HTERT RPE-1 (cell line): Measurements from ENCODE around the gene OCEL1.
"Not testable (repeated sequence)": the region's sequence is repeated elsewhere in the genome, so short reads cannot be mapped to it uniquely, and the experiment has no call there.

Experiments used
- in situ Hi-C: fragments of 300-500 bp; cut with MboI; formaldehyde crosslinking; loops from 4 replicates; pipeline ENCODE4 v1.14.3; 2020; ENCODE audit warnings: low sequenced_read_pairs

The OCEL1 gene

GRCh38 chr19:17226002-17226933 is at the start of gene OCEL1:
OCEL1 (plus strand) TSS chr19:17226226; CDS start chr19:17226248, 22 bp downstream.
- in situ Hi-C loops = no loop called here

GRCh38 chr19:17178291-17178690 is 47.7 kb upstream of the OCEL1 start:
- in situ Hi-C loops = no loop called here

DNA sequence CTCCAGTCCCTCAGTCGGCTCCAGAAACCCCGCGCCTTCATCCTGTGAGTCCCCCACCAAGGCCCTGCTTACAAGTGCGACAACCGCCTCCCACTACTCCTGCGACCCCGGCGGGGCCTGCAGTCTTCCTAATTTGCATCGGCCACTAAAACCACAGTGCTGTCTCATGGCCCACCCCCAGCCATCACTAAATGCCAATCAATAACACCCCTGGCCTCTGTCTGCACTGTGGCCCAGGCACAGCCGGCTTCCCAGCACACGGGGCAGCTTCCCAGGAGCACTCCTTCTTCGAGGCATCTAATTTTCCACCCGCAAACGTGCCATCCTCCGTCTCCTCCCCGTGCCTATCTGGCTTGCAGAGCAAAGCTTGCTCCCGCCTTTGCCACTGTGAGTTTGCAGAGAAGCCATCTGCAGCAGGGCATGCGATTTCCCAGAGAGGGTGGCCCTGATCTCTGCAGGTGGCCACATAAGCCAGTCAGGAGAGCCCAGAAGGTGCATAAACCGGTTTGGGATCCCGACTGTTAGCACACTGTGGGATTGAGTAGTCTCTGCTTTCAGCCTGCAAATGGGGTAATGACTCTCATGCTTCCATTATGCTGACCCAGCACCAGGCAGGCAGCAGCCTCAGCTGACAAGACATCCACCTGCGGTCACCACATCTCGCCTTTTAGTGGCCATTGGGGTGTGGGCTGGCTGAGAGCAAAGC is 44.9 kb upstream of the OCEL1 start:
- in situ Hi-C loops = no loop called here

GRCh38 chr19:17183271-17183761 is 42.7 kb upstream of the OCEL1 start:
- in situ Hi-C loops = no loop called here

- in situ Hi-C loops = no loop called here
Observed at GRCh38 chr19:17183858-17184321, 42.1 kb upstream of the OCEL1 start.

DNA sequence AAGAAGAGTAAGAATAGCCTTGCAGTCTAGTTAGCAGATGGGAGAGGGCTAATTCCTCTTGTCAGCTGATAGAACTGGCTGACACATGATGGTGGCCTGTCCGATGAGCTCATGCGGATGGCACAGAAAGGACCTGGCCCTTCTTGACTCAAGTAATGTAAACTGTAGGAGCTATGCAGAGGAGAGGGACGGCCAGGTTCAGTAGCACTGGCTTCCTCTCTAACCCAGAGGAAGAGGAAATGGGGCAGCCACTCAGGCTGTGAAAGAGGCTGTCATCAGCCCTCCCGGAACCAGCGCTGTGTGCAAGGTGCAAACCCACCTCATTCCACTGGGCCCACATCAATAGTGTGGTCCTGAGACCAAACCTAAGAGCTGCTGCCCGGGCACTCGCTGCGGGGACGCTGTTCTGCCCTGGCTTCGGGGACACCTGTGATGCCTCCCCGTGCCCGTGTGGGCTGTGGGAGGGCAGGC is 41.6 kb upstream of the OCEL1 start:
- in situ Hi-C loops = no loop called here

DNA sequence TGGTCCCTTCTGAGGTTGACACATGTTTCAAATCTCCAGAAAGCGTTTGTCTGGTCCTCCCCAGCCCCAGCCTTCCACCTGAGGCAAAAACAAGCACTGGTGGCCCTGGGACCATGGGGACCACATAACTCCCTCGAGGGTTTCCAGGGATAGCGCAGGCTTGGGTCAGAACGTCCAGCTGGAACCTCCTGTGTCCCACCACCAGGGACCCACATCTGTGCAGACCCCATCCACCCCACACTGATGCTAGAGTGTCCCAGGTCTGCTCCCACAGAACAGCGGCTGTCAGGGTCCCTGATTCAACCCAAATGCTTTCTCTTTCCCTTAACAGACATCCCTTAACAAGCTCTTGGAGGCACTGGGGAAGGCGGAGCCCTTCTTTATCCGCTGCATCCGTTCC is 40.4 kb upstream of the OCEL1 start:
- in situ Hi-C loops = no loop called here

DNA sequence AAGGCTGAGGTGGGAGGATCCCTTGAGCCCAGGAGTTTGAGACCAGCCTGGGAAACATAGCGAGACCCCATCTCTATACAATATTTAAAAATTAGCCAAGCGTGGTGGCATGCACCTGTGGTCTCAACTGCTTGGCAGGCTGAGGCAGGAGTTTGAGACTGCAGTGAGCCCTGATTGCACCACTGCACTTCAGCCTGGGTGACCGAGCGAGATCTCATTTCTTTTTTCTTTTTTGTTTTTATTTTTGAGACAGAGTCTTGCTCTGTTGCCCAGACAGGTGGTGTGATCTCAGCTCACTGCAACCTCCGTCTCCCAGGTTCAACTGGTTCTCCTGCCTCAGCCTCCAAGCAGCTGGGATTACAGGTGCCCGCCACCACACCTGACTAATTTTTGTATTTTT is 34.3 kb upstream of the OCEL1 start:
- in situ Hi-C loops = not testable (repeated sequence)

GRCh38 chr19:17192751-17193150 is 33.3 kb upstream of the OCEL1 start:
- in situ Hi-C loops = no loop called here

DNA sequence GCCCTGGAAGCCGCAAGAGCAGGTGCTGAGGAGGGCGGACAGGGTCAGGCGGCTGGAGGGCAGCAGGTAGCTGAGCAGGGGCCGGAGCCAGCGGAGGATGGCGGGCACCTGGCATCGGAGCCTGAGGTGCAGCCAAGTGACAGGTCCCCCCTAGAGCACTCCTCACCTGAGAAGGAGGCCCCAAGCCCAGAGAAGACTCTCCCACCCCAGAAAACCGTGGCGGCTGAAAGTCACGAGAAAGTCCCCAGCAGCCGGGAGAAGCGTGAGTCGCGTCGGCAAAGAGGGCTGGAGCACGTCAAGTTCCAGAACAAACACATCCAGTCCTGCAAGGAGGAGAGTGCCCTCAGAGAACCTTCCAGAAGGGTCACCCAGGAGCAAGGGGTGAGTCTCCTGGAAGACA is 31.4 kb upstream of the OCEL1 start:
- in situ Hi-C loops = no loop called here

DNA sequence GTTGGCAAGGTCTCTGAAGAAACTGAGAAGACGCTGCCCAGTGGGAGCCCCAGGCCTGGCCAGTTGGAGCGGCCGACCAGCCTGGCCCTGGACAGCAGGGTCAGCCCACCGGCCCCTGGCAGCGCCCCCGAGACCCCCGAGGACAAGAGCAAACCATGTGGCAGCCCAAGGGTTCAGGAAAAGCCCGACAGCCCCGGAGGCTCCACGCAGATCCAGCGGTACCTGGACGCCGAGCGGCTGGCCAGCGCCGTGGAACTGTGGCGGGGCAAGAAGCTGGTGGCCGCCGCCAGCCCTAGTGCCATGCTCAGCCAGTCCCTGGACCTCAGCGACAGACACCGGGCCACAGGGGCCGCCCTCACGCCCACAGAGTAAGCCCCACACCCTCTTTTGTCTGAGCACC is 30.9 kb upstream of the OCEL1 start:
- in situ Hi-C loops = no loop called here

- in situ Hi-C loops = no loop called here
Observed at GRCh38 chr19:17196610-17197009, 29.4 kb upstream of the OCEL1 start.

DNA sequence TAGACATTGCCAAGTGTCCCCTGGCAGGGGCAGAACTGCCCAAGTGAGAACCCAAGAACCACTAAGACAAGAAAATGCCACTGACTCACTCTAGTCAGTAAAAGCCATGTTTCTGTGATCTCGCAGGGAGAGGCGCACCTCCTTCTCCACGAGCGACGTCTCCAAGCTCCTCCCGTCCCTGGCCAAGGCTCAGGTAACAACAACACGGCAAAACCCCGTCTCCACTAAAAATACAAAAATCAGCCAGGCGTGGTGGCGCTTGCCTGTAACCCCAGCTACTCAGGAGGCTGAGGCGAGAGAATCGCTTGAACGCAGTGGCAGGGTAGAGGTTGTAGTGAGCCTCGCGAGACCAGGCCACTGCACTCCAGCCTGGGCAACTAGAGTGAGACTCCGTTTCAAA is 28.4 kb upstream of the OCEL1 start:
- in situ Hi-C loops = no loop called here

GRCh38 chr19:17200408-17201079 is 25.5 kb upstream of the OCEL1 start:
- in situ Hi-C loops = no loop called here

- in situ Hi-C loops = no loop called here
Observed at GRCh38 chr19:17202249-17202648, 23.8 kb upstream of the OCEL1 start.

DNA sequence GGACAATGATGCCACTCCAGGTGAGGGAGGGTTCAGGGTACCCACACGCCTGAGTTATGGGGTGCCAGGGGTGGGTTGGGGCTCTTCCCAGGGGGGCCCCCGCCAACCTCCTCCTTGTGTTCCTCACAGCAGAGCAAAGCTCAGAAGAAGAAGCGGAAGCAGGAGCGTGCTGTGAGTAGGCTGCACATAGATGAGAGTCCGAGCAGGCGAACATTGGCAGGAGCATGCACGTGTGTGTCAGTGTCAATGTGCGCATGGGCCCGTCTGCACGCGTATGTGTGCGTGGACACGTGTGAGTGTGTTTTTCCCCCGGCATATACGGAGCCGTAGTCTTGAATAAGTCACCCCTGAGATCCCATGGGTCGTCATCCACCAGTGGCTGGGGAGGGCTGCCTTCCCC is 23.3 kb upstream of the OCEL1 start:
- in situ Hi-C loops = no loop called here

- in situ Hi-C loops = no loop called here
Observed at GRCh38 chr19:17205237-17206140, 20.5 kb upstream of the OCEL1 start.

DNA sequence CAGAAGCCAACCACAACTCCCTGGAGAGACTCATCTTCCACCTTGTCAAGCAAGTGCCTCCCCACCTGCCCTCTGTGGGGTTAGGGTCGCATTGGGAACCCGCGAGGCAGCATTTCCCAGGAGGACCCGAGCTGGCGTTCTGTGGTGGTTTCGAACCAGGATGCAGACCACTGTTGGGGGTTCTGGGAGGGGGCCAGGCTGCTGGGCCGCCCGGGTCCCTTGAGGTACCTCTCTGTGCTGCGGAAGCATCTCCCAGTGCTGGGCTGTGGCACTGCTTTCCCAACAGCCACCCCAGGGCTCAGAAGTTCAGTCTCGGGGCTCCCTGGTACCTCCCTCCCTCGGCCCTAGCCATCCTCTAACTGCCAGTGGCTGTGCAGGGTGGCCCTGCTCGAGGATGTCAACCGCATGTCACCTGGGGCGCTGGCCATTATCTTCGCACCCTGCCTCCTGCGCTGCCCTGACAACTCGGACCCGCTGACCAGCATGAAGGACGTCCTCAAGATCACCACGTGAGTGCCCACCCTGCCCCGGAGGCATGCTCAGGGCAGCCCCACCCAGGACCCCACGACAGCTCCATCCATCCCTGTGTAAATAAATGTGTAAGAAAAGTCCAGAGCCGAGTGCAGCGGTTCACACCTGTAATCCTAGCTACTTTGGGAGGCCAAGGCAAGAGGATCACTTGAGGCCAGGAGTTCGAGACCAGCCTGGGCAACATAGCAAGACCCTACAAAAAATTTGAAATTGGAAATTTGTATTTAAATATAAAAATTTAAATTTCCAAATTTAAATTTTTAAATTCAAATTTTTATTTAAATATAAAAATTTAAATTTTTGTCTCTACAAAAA is 19.1 kb upstream of the OCEL1 start:
- in situ Hi-C loops = no loop called here
